GM18867 (cell line): ENCODE measurements around the gene CNKSR3.

Experiments used
- ATAC-seq: cut with Tn5 transposase; IDR thresholded peaks from one replicate; pipeline ENCODE4 v1.9.1; 2021; ENCODE audit warnings: mild to moderate bottlenecking, moderate library complexity; ENCODE audit not compliant: unreplicated experiment

The CNKSR3 gene

DNA sequence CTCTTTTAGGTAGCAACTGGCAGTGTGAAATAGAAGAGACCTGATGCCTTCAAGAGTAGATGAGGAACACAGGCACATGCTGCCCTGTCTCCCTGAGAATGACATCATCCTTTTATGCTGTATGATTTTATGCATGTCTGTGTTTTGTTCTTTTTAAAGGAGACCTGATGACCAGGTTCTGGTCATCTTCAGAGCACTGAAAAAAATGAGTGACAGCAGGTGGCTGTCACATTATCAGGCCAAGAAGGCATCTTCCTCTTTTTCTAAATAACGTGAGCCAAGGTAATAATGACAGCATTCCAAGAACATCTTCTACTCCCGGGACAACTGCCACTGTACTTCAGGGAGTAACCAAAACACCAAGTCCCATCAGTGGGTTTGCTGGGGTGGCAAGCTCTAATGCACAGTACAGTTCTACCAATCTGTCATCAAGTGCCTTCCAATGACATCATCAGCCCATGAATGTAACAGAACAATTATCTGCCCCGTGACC is 28.9 kb downstream of the CNKSR3 start:
- no peak for ATAC-seq

DNA sequence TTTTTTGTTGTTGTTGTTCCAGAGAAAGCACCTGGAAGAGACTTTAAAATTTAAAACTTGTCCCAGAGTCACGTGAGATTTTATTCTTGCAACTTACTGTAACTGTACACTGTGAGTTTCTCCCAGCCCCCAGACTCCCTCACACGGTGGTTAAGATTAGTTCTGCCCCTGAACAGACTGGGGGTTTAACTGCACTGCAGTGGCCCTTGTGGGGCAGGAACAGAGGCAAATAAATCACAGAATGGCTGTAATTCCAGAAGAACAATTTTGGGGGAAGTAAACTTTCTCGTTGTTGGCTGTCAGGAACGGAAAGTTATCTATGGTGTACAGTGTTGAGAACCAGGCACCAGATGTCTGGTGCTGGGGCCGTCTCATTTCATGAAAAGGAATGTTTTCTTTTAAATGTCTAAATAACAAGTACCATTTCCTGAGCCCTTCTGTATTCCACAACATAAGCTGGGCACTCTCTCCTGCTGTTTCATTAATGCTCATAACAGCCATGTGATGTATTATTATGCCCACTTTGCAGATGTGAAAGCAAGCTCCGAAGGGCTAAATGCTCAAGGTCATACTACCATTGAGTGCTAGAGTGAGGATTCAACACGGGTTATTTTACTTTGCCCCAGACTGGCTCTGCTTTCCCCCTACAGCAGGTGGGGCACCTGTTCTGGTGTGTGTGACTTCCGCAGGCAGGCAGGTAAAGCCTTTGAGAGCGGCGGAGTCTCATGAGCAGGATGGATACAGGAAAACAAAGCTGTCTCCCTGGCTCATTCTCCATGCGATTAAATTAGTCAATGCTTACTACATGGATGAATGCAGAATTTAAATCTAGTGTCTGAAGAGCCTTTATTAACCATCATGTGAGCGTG is 30.5 kb downstream of the CNKSR3 start:
- ATAC-seq: no peak

DNA sequence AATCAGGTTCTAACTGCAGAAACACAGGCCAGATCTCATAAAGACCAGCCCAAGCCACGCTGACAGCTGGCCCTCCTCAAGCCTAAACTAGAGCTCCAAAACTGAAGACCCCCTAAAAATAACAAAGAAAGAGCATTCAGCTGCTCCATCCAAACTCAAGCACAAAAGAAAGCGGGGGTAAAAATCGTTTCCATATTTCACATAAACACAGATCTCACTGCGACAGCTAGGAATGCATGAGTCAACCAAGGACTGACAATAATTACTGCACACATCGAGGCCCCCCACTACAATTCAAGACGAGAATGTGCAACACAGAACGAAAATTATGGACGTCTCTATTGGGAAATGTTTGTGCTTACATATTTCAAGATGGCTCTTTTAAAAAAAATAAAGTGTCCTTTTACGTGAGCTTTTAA is 31.1 kb downstream of the CNKSR3 start:
- no peak for ATAC-seq

DNA sequence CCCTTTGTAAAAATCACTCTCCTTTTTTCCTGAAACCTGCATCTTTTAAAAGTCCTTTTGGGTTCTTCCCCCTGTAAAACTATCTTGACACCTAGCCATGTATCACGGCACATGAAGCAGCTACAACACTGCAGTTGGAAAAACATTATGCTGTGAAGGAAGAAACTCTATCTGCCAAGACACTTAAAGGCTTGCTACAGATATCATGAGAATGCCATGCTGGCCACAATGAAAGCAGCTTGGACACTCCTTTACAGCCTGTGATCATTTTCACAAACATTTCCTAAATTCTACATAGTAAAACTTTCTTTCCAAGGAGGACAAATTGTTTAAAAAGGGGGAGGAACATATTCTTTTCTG is 31.8 kb downstream of the CNKSR3 start:
- ATAC-seq: no peak

DNA sequence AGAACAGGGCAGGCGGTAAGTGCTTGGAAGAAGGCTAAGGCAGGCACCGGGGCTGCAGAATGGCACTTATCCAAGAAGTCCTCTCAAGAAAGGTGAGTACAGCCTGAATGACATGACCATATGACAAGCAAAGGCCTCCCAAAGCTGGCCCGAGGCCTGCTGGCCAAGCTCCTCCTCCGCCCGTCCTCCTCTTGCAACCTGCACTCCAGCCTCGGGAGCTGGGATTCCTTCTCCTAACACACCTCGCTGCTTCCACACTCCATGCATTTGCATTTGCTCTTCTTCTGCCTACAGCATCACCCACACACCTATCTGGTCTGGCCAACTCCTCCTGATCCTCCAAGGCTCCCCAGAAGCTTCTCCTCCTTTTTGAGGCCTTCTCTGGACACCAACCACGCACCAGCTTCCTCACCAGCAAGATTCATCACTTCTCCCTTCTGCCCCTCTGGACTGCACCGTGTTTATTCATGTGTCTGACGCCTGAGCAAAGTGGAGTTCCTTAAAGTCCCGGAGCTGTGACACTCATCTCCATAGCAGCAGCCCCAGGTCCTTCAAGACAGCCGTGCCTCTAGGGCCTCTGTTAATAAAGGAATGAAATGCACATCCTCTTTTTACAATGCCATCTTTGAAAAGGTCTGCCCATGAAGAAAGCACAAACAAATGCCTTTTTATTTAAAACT is 32.3 kb downstream of the CNKSR3 start:
- ATAC-seq: no peak

DNA sequence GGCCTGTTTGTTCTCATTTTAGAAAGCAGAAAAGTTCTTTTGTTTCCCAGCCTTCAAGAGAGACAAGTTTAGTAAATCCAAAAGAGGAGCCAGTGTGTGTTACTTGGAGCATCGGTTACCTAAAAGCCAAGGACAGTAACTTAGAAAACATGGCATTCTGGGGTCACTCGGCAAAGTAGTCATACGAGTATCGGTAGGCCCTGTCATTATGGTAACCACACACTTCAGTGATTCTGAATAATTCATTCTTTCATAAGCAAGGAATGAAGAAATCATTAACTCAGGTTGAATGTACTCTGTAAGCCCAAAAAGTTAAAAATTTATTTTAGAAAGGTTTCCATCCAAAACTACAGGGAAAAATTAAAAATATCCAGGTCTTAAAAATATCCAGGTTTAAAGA is 34.0 kb downstream of the CNKSR3 start:
- no peak for ATAC-seq

DNA sequence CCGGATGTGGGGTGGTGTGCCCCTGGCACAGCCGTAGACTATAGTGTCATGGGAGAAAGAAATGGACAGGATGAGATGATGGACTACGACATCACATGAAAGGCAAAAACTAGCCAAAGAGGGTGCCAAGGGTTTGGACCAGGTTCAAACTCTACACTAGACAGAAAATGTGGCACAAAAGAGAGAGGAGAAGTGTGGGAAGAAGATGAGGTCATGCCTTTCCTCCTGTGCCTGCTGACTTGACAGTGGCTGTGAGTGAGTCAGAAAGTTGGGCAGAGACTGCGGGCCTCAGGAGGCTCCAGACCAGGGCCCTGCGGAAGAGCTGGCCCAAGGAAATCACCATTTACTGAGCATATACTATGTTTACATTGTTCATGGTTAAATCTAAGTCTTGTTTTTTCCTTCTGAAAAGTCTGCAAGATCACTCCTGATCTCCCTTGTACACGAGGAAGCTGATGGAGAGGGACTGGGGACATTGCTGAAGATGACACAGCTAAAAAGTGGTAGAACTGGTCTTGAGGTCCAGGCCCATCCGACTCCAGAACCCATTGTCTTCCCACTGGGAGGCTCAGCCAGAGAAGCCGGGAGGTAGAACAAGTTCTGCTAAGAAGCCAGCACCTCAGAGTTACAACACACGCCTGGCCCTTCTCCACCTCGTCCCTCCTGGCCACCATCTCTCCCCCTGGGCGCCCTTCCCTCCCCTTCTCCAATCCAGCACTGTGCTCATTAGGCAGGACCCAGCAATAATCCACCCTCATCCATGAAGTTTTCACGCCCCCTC is 35.6 kb downstream of the CNKSR3 start:
- no peak for ATAC-seq

DNA sequence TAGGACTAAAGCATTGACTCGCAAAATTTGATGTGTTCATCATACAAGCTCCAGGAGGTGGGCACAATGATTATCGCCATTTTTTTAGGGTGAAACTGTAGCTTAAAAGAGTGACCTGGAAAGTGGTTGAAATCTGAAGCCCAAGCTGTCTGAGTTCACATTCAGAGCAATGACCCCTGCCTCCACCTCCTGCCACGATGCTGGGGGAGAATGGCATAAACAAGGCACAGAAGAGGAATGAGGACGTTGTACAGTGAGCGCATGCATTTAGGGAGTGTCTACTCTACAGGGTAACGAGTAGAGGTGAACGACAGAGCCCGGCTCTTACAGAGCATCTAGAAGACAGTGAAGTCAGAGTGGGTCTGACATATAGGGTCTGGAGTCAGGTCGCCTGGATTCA is 37.2 kb downstream of the CNKSR3 start:
- no peak for ATAC-seq

DNA sequence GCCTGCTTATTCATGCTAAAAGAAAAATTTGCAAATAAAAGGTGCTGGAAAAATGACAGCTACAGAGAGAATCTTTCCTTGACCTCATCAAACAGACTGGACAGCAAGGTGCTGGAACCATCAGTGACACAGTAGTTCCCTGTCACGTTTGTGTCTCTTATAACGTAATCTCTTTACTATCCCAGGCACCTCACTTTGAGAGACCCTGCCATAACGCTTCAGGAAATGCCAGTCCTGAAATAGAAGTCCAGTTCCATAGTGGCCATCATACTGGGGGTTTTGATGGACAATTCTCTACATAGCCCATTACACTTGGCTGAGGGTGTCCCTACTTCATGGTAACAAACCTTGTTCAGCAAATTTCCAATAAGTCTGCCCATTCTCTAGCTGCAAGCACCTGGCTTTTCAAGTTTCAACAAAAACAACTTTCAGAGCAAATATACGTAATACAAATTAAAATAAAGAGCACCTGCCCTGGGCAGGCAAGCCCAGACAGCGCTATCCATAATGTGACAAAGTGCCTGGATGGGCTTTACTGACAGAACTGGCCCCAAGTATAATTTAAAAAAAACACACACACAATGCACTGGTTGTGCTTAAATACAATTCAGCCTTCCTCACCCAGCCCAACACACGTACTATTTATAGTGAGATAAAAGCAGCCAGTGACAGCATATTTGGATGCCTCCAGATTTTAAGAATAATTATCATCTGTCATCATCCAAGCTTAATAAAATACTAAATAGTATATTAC is 38.7 kb downstream of the CNKSR3 start:
- no peak for ATAC-seq

DNA sequence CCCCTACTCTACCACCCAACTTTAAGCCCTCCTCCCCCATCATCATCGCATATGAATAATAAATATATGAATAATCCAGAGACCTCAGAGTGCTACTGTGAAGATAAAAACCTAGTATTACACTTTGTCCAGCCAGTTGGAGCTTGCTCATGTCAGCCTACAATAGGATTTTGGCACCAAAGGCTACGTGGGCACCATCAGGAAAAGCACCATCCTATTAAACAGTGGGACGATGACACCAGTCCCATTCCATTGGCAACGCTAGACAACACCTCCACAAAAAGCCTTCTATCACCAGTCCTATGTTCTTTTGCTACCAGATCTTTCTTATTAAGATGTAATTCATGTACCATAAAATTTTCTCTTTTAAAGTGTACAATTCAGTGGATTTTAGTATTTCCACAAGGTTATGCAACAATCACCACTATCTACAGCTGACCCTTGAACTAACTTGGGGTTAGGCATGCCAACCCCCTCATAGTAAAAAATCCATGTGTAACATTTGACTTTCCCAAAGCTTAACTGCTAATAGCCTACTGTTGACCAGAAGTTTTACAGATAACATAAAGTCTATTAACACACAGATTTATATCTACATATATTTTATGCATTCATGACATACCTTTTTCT is 41.1 kb downstream of the CNKSR3 start:
- no peak for ATAC-seq

DNA sequence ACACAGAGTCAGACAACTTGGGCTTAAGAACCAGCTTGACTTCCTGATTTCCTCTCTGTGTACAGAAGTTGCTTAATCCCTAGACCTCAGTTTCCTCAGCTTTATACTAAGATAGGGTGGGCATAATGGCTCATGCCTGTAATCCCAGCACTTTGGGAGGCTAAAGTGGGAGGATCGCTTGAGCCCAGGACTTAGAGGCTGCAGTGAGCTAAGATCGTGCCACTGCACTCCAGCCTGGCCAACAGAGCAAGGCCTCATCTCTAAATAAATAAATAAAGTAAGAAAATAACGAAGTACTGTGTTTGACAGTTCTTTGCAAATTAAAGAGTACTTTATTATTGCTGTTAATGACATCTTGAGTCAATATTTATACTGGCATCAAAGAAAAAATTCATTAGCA is 41.7 kb downstream of the CNKSR3 start:
- no peak for ATAC-seq

DNA sequence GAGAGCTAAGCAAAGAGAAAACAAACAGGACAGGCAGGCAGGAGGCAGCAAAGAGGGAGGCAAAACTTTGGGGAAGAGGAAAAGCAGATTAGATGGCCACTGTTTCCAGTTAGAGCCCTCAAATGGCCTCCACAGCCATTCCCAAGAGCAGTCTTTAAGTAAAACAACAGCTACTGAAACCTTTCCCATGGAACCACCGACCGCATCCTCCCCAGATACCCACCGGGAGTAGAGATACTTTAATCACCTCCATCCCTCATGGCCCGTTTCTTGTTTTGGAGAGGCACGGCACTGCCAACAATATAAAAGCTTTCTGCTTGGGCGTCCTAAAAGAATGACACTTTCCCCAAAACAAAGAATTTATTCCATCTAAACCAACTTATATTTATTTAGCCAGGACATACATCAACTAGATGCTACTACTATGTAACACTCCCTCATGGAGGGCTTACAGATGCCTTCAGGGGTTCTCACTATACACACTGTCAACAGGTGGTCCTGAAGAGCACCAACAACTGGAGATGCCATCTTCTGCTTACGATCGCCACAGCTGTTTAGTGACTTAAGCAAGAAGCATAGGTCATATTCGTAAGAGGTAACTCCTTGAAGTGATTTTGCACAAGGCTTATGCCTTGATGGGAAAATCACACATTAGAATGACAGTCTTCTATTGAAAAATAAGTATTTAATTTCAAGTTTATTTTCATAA is 43.4 kb downstream of the CNKSR3 start:
- ATAC-seq: no peak

DNA sequence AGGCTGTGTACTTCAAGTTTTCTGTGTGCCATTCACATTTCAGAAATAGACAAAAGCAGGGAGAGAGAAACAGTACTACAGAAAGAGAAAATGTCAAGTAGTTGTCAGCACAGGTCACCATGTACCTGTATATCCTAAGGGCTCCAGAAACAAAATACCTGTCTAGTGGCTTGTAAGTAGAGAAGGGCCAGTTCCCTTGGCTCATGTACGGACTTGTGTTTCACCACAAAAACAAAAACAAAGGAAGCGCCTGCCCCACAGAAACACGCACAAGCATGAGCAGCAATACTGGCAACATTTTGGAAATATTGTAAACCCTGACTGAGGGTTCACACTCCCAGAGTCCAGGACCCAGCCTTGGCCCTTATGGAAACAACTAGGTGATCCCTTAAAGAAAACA is 44.3 kb downstream of the CNKSR3 start:
- no peak for ATAC-seq

DNA sequence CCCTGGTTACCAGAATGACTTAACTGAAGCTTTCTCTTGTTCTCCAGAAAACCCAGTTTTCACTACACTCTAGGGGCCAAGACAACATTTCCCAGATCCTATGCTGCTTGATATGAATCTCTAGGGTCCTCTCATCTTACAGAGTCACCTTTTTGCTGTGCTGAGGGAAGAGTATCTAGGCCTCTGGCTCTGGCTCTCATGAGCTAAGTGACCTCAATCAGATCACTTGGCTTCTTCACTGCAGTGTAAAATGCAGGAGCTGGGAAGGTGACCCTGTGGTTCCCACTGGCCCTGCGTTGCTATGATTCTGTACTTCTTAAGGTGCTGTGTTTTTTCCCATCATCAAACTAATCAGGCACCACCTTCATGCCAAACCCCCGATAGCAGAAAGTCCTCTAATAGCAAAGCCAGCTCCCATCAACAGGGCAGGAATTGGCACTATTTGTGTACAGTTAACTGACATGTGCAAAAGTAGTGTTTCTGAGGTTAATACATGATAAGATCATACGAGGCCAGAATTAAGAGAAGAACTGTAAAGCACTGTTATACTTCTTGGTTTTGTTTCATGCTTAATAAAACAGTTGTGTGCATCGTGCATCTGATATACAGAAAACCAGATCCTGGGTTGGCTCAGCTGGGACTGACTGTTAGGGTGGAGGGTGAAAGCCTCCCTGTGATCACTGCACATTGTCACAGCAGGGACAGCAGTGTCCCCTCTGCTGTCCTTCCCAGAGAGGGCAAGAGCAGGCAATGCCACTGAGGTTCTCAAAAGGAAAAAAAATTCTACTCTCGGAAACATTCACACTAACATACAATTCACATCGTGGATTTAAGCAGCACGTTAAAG is 46.7 kb downstream of the CNKSR3 start:
- ATAC-seq: no peak

DNA sequence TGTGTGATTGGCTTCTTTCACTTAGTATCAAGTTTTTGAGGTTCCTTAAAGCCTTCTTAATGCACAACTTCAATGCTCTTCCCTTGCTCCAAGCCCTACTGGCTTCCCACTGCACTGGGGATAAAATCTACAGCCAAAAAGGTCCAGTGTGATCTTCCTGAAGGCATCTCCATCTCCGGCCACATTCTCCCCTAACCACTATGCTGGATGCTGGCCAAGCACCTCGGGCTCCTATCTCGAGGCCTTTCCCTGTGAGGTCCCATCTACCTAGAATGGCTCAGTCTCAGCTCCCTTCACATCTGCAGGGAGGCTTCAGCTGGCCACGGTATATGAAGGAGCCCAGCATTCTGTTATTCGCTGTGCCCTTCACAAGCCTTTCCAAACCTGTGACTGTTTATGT is 48.1 kb downstream of the CNKSR3 start:
- no peak for ATAC-seq

DNA sequence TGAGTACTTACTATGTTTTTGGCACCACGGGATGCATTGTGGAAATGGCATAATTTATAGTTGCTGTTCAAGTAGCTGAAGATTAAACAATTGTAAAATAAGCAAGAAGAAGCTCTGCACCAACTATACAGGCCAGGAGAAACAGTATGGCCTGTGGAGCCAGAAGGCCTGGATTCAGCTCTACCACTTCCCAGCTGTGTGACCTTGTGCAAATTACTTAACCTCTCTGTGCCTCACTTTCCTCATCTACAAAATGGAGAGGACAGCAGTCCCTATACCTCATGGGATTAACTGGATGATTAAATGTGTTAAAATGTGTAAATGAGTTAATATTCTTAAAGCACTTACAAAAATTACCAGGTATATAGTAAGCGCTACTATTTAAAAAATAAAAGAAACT is 49.1 kb downstream of the CNKSR3 start:
- no peak for ATAC-seq

DNA sequence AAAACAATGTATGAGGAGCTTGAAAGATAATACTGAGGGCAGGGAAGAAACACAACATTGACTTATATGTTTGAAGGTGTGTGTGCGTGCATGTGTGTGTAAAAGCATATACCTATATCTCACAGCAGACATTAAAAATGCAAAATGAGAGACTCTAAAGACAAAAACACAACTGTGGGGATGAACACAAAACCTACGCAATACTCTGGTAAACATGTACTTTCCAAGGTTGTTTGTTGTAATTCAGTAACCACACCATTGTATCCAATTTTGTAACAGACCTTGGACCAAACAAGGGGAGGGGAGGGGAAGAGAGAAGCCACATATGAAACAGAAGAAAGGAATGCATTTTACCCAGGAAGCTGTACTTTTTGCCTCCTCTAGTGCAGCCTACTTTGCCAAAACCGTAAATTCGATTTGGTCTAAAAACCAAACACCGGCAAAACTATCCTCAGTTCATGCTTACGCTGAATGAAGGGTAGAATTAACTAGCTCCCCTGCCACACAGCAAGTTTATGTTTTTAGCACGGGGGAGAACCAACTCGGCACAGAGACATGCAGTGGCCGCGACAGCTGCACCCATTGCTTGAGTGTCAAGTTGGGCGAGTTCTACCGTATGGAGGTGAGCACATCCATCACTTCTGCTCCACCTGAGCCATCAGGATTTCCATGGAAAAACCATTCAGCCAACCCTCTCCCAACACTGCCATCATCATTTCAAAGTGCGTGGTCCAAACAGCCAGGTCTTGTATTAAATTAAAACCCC is 50.0 kb downstream of the CNKSR3 start:
- ATAC-seq: no peak

DNA sequence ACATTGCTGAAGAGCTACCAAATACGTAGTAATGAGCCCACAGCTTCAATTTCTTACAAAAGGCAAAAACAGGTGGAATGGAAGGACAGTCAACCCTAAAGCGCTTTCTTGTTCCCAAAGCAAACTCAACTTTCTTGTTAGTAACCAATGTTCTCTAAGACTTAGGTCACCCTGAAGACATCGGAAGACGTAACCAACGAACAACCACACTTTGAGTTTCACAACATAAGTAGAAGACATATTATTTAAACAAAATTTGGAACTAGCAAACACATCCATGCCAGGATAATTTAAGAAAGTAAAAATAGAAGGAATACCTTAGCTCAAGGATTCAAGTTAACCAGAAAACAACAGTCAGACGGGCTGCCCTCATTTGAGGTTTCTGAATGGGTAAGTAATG is 51.0 kb downstream of the CNKSR3 start:
- no peak for ATAC-seq
